ENCODE results near the gene HDAC9.

The HDAC9 gene

DNA sequence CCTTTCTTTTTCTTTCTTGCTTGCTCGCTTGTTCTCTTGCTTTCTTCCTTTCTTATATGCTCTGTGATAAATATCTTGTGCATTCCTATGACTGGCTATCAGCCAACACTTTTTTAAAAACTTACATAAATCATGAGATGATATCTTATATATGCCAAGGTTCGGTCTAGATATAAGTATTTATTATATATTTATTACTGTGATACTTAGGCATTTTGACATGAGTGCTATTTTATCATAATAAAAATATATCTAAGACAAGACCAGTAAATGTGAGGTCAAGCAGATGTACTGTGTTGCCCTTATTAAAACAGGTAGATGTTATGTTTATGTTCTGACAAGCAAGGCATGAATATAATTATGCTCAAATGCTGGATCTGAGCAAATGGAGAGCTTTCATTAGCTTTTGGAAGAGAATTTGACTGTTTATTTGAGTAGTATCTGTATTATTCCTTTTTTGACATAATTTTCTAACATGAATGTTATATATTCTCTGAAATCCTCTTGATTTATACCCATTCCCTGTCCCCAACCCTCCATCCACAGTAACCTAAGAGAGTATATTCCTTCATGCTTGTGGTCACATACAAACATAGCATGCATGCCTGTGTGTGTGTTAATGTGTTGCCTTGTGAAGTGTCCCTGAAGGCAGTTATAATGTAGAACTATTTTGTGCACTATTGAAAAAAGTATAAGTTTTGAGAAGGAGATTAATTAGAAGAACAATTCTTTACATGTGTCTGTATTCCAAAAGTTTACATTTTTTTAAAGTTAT is 158.0 kb downstream of the HDAC9 start:
- TF ChIP-seq, protein P1, sequence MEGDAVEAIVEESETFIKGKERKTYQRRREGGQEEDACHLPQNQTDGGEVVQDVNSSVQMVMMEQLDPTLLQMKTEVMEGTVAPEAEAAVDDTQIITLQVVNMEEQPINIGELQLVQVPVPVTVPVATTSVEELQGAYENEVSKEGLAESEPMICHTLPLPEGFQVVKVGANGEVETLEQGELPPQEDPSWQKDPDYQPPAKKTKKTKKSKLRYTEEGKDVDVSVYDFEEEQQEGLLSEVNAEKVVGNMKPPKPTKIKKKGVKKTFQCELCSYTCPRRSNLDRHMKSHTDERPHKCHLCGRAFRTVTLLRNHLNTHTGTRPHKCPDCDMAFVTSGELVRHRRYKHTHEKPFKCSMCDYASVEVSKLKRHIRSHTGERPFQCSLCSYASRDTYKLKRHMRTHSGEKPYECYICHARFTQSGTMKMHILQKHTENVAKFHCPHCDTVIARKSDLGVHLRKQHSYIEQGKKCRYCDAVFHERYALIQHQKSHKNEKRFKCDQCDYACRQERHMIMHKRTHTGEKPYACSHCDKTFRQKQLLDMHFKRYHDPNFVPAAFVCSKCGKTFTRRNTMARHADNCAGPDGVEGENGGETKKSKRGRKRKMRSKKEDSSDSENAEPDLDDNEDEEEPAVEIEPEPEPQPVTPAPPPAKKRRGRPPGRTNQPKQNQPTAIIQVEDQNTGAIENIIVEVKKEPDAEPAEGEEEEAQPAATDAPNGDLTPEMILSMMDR (IDR thresholded peaks at IDR 0.05), result no peak
- TF ChIP-seq ZFX (IDR thresholded peaks at IDR 0.05; ENCODE audit: borderline replicate concordance), result no peak
- H3K27ac ChIP-seq, result no peak overlapping the region

DNA sequence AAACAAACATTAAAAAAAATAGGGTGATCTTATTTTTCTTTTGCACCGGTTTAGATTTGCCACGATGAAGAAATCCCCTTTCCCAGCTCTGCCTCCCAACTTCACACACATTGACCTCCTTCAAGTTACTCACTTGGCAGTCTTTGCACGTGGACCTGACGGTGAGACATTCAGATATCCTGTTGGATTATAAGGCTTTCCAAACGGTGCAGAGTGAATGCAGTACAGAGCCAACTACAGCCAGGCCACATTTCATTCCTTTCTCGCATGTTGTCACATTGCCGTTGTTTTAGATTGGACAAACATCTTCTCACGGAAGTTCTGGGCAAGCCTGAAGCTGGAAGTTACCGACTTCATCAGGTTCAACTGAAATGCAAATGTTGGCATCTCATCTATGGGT is 159.2 kb downstream of the HDAC9 start:
- H3K27ac ChIP-seq, result no peak overlapping the region
- no peak for TF ChIP-seq ZFX (IDR thresholded peaks at IDR 0.05; ENCODE audit: borderline replicate concordance)
- TF ChIP-seq, protein P1 (IDR thresholded peaks at IDR 0.05), result no peak

DNA sequence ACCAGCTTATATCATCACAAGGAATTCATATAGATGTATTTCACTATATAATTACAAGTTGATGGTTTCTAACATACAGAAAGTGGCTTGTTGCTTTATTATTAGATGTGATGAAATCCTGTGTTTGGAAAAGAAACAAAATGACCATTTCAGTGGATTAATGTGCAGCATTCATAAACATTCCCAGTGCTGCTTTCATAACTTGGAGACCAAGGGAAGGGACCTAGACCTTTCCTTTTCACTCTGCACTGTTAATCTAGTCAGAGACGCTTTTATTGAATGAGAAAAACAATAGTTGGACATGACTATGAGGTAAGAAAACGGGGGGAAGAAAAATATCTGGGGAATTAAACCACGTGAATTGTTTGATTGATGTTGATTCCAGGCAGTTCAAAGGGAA is 160.0 kb downstream of the HDAC9 start:
- no peak overlapping the region for H3K27ac ChIP-seq
- no peak for TF ChIP-seq ZFX (IDR thresholded peaks at IDR 0.05; ENCODE audit: borderline replicate concordance)
- TF ChIP-seq, protein P1 (IDR thresholded peaks at IDR 0.05), result no peak

DNA sequence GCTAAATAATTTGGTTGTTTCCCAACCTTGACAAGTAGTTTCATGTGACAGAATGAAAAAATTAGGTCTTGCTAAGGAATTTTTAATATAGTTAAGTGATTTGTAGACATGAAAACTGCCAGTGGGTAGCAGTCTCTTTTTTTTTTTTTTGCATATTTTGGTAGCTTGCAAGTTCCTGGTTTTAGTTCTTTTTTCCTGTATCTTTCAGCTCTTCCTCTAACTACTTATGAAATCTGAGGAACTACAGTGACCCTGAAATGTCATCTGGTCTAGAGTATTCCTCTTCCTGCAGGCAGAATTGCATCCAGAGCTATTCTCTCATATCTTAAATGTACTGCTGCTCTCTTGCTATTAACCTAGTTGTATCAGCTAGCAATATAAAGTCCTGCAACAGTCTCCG is 160.4 kb downstream of the HDAC9 start:
- H3K27ac ChIP-seq, result no peak overlapping the region
- no peak for TF ChIP-seq ZFX (IDR thresholded peaks at IDR 0.05; ENCODE audit: borderline replicate concordance)
- TF ChIP-seq, protein P1 (IDR thresholded peaks at IDR 0.05), result no peak

DNA sequence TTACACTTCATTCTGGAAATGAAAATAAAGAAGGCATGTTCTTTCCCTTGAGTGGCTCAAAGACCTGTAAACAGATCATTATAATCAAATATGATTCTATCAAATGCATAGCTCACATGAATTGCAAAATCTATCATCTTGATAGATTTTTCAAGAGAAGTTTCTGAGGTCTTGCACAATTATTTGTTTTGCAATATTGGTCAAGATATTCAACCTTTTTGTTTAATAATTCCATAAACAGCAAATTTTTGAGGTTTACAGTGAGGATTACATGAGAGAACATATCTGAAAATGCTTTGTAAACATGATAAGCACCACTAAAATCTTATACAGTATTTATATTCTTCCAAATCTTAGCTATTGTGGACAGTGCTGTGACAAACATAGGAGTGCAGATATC is 160.8 kb downstream of the HDAC9 start:
- no peak for TF ChIP-seq ZFX (IDR thresholded peaks at IDR 0.05; ENCODE audit: borderline replicate concordance)
- TF ChIP-seq, protein P1 (IDR thresholded peaks at IDR 0.05), result no peak
- H3K27ac ChIP-seq, result no peak overlapping the region

DNA sequence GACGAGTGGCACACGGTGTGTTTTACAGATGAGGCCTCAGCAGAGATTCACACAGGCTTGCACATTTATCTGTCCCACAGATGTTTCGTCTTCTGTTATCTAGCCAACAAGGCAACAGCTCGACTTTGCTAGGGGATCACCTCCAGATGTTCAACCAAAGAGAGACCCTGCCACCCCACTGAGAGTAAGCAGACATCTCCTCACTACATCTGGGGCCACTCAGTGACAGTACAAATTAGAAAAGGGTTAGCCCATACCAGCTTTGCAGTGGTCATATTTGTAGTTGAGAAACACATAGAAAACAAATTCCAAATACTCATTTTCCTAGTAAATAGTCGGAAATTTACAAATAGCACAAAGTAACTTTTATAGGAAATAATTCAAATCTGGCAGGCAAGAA is 164.2 kb downstream of the HDAC9 start:
- H3K27ac ChIP-seq, result no peak overlapping the region
- TF ChIP-seq, protein P1 (IDR thresholded peaks at IDR 0.05), result no peak
- no peak for TF ChIP-seq ZFX (IDR thresholded peaks at IDR 0.05; ENCODE audit: borderline replicate concordance)

DNA sequence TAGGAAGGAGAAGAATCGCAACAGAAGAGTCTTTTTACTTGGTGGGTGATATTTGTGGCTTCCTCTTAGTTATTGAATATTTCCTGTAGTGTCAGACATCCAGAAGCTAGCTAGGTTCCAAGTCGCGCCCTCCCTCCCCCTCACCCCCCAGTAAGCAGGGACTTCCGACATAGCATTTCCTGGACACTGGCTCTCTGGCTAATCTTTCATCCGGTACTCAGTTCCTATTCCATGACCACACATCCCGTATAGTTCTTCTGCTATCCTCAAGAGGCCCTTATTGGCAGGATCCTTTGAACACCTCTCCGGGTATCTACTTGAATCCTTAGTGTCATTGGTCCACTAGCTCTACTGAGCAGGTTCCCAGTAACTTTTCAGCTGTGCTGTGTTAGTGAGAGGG is 167.8 kb downstream of the HDAC9 start:
- TF ChIP-seq, protein P1 (IDR thresholded peaks at IDR 0.05), result no peak
- TF ChIP-seq ZFX (IDR thresholded peaks at IDR 0.05; ENCODE audit: borderline replicate concordance), result no peak
- no peak overlapping the region for H3K27ac ChIP-seq

Measured in 22Rv1 (cell line).